Tibial artery (tissue), 4 donors: ENCODE results near the gene PTPRN2.

Experiments
- DNase-seq, 2 donors: peaks; one replicate each; pipeline ENCODE4 v3.0.0-alpha.2; 2019
- H3K27ac ChIP-seq, 2 donors: fragments of 200-600 bp; sonication (generic) in 1 of 2; 1 replicate in 1 of 2; 2 replicates in 1 of 2; pipeline ENCODE4 v1.5.1; 2018 to 2019; ENCODE audit warnings: mild to moderate bottlenecking in 1 of 2
- H3K27me3 ChIP-seq, 2 donors: fragments of 200-600 bp; sonication (generic) in 1 of 2; one replicate each; pipeline versions ENCODE4 v1.5.1 to v1.6.0; 2016 to 2019
- H3K36me3 ChIP-seq, 3 donors: fragments of 200-600 bp; sonication (generic) in 2 of 3; one replicate each; pipeline ENCODE4 v1.5.1; 2016 to 2019; ENCODE audit warnings: mild to moderate bottlenecking in 2 of 3
- H3K4me1 ChIP-seq, 4 donors: fragments of 200-600 bp; sonication (generic) in 2 of 4; 1 replicate in 3 of 4; 2 replicates in 1 of 4; pipeline ENCODE4 v1.5.1; 2016 to 2019
- H3K4me3 ChIP-seq, 2 donors: fragments of 200-600 bp; sonication (generic) in 1 of 2; 1 replicate in 1 of 2; 2 replicates in 1 of 2; pipeline ENCODE4 v1.5.1; 2018 to 2019; ENCODE audit warnings: mild to moderate bottlenecking in 2 of 2
- H3K9me3 ChIP-seq, 3 donors: fragments of 200-600 bp; sonication (generic) in 1 of 3; one replicate each; pipeline ENCODE4 v1.5.1; 2016 to 2019
- CTCF ChIP-seq, 2 experiments: fragments of 200-600 bp in 1 of 2; fragments of 450-650 bp in 1 of 2; IDR thresholded peaks; one replicate each; pipeline ENCODE4 v1.5.1; 2017 to 2019; ENCODE audit warnings: antibody characterized with exemption in 2 of 2, mild to moderate bottlenecking in 1 of 2, moderate library complexity in 1 of 2
- intact Hi-C: fragments of 100-400 bp; cut with DNase I; formaldehyde crosslinking; loops from one replicate; pipeline ENCODE4 v1.15.0; 2023; ENCODE audit warnings: low total_unique reads

Gene PTPRN2

GRCh38 chr7:158026636-158027265 lies 560.9 kb downstream of the PTPRN2 start:
- Histone ChIP-seq H3K27me3 (peaks cover 0 to under 1% of the 10 kb centered on the region in 2 donors), H3K27ac (no peak overlapping the region), H3K36me3 (no peaks in the 10 kb centered on the region), H3K4me1 (no peaks in the 10 kb centered on the region), H3K4me3 (no peak overlapping the region), H3K9me3 (no peaks in the 10 kb centered on the region)
- peak; percentile 5 to 51 for DNase-seq
- intact Hi-C loops: no loop called here
- no peak for TF ChIP-seq CTCF (IDR thresholded peaks at IDR 0.05)

DNA sequence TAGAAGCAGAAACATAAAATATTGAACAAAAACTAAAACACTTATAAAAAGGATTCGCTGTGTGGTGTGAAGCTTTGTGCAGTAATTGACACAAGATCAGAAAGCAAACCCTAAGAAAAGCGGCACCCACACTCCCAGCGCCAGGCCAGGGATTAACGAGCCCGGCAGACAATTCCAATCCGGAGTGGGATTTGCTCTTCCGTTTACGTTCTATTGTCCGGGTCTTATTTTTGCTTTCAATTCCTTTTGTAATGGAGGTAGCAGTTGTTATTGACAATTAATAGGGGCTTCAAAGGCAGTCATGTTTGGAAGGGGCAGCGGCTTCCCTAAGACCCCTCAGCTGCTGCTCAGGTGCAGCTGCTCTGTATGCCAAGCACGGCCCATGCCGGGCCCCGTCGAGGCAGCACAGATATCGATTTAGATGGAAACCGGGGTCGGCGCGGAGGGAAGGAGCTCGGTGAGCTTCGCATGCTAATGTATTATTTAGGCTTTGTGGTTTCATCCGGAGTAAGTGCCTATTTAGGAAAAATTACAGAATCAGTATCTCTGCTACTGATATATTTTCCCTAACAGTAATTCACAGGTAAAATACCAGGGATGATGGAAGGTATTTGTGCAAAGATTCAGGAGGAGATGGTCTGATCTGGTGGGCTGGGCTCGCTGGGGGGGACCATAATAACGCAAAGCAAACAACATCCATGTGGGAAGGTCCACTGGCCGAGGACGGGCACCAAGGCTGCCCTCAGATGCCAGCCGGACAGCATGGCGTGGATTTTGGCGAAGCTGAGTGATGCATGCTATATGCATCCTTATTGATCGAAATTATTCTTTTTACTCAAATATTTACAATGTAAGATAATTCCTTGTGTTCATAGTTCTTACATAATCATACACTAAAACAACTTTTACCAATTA lies 561.7 kb downstream of the PTPRN2 start:
- no peaks in the 10 kb centered on the region for H3K9me3 ChIP-seq
- no peak overlapping the region for H3K27ac ChIP-seq
- H3K27me3 ChIP-seq: no peaks in the 10 kb centered on the region
- H3K4me1 ChIP-seq: no peaks in the 10 kb centered on the region
- no peaks in the 10 kb centered on the region for H3K36me3 ChIP-seq
- H3K4me3 ChIP-seq: no peak overlapping the region
- intact Hi-C loops: no loop called here
- no peak for TF ChIP-seq CTCF (IDR thresholded peaks at IDR 0.05)
- DNase-seq: peak; percentile 14 to 49

DNA sequence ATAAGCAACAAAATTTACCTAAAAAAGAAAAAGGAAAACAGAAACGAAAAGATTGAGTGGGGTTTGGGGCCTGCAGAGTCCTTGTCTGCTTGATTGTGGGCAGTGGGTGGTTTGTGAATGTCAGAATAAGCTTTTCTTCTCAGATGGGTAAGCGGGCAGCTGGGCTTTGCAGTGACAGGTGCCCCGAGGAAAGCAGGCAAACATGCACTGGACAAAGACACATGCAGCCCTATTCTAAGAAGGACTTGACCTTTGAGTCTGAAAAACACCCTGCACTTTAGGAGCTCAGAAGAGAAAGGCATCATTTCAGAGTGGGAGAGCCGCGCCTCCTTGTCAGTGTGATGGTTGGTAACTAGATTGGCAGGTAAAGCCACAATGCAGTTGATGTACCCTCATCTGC lies 562.7 kb downstream of the PTPRN2 start:
- Histone ChIP-seq H3K27ac (no peak overlapping the region), H3K9me3 (no peaks in the 10 kb centered on the region), H3K4me3 (no peak overlapping the region), H3K36me3 (no peaks in the 10 kb centered on the region), H3K4me1 (no peaks in the 10 kb centered on the region), H3K27me3 (no peaks in the 10 kb centered on the region)
- DNase-seq: peak; percentile 6 to 25
- no peak for TF ChIP-seq CTCF (IDR thresholded peaks at IDR 0.05)
- intact Hi-C loops: no loop called here

DNA sequence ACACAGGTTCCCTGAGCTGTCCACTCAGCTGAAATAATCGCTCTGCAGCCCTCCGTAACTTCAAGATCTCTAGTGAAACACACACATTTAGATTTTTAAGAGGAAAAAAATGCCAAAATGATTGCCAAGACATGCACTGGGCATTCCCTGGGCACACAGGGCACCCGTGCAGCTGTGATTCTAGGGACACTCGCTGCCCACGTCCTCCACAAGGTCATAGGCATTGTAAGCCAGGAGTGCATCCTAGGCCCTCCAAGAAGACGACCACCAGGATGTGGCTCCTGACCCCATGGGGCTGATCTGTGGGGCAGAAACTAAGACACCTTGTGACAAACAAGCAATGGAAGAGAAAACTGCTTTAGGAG lies 563.3 kb downstream of the PTPRN2 start:
- intact Hi-C loops: no loop called here
- TF ChIP-seq CTCF (IDR thresholded peaks at IDR 0.05): no peak
- DNase-seq: peak in 1 of 2 donors; percentile 42
- Histone ChIP-seq H3K27me3 (no peaks in the 10 kb centered on the region), H3K27ac (no peak overlapping the region), H3K4me3 (no peak overlapping the region), H3K4me1 (no peaks in the 10 kb centered on the region), H3K9me3 (no peaks in the 10 kb centered on the region), H3K36me3 (no peaks in the 10 kb centered on the region)

- TF ChIP-seq CTCF (IDR thresholded peaks at IDR 0.05): no peak
- Histone ChIP-seq H3K4me3 (no peak overlapping the region), H3K9me3 (no peaks in the 10 kb centered on the region), H3K27ac (no peak overlapping the region), H3K36me3 (no peaks in the 10 kb centered on the region), H3K4me1 (no peaks in the 10 kb centered on the region), H3K27me3 (no peaks in the 10 kb centered on the region)
- peak in 1 of 2 donors; percentile 37 for DNase-seq
- intact Hi-C loops: no loop called here
These were observed 563.8 kb downstream of the PTPRN2 start for GRCh38 chr7:158023681-158024350.
